Smooth muscle cell (in vitro differentiated cells): ENCODE data around the gene CAPN15. TPM values are rescaled to one million over a fixed set of nuclear protein-coding genes. Genes with fewer than 3 reads are reported as not detected.

Experiments used
- DNase-seq: peaks from one replicate; lab custom pipeline; 2025; ENCODE audit not compliant: unreplicated experiment; lab: John Stamatoyannopoulos, UW
- H2AFZ ChIP-seq: fragments of 200-600 bp; sonication (generic); 2 replicates; pipeline ENCODE4 v1.6.0; 2016; ENCODE audit warnings: antibody characterized with exemption, low read depth, mild to moderate bottlenecking
- H3F3A ChIP-seq: fragments of 200-600 bp; sonication (generic); 2 replicates; pipeline ENCODE4 v1.6.0; 2017; ENCODE audit warnings: antibody characterized with exemption, low read depth
- H3K27ac ChIP-seq: fragments of 200-600 bp; sonication (generic); 2 replicates; pipeline ENCODE4 v1.5.1; 2016; ENCODE audit warnings: low read depth, mild to moderate bottlenecking
- H3K27me3 ChIP-seq: fragments of 200-600 bp; sonication (generic); 2 replicates; pipeline ENCODE4 v1.6.1; 2016; ENCODE audit warnings: low read depth, mild to moderate bottlenecking
- H3K36me3 ChIP-seq: fragments of 200-600 bp; sonication (generic); 2 replicates; pipeline ENCODE4 v1.5.1; 2016; ENCODE audit warnings: low read depth
- H3K4me1 ChIP-seq: fragments of 200-600 bp; sonication (generic); 2 replicates; pipeline ENCODE4 v1.5.1; 2016; ENCODE audit warnings: low read depth
- H3K4me2 ChIP-seq: fragments of 200-600 bp; sonication (generic); 2 replicates; pipeline ENCODE4 v1.6.0; 2016; ENCODE audit warnings: mild to moderate bottlenecking
- H3K4me3 ChIP-seq: fragments of 200-600 bp; sonication (generic); 2 replicates; pipeline ENCODE4 v1.5.1; 2016; ENCODE audit warnings: mild to moderate bottlenecking
- H3K79me2 ChIP-seq: fragments of 200-600 bp; sonication (generic); 2 replicates; pipeline ENCODE4 v1.6.0; 2016; ENCODE audit warnings: low read depth, mild to moderate bottlenecking
- H3K9ac ChIP-seq: fragments of 200-600 bp; sonication (generic); 2 replicates; pipeline ENCODE4 v1.6.0; 2016; ENCODE audit warnings: low read depth
- H3K9me3 ChIP-seq: fragments of 200-600 bp; sonication (generic); replicated peaks from 2 replicates; pipeline ENCODE4 v1.5.1; 2016; ENCODE audit warnings: low read depth
- H4K20me1 ChIP-seq: fragments of 200-600 bp; sonication (generic); 2 replicates; pipeline ENCODE4 v1.6.0; 2016; ENCODE audit warnings: low read depth
- CTCF ChIP-seq: fragments of 200-600 bp; sonication (generic); IDR thresholded peaks from 2 replicates; pipeline ENCODE4 v1.5.1; 2017; ENCODE audit warnings: borderline replicate concordance, mild to moderate bottlenecking, antibody characterized with exemption; ENCODE audit not compliant: insufficient read depth, poor library complexity, severe bottlenecking
- WGBS: methylation state at CpG from one replicate; pipeline ENCODE4 v1.1.7; 2016; ENCODE audit warnings: low lambda C conversion rate; 5-methylcytosine and 5-hydroxymethylcytosine counted together
- polyA plus RNA-seq: library from polyadenylated mRNA; unstranded; fragments of >200 nt; fragmentation: Nextera tagmentation; extraction: Ambion mirVana; gene quantifications from 2 replicates; pipeline ENCODE4 v1.2.1, GENCODE V29; 2016
- total RNA-seq: library from RNA; depleted of rRNA; stranded (reverse); fragments of >200 nt; gene quantifications from 2 replicates; pipeline ENCODE4 v1.2.3, GENCODE V29; 2014

The CAPN15 gene
- total and polyA plus RNA-seq, 2 experiments from 2014 or later, result 14.7 to 18.7 TPM

- Histone ChIP-seq H3K27me3 (no peaks in the 10 kb centered on the region), H3K79me2 (no peaks in the 10 kb centered on the region), H3K4me3 (no peak overlapping the region), H3K4me2 (no peak overlapping the region), H4K20me1 (no peaks in the 10 kb centered on the region), H3F3A (no peaks in the 10 kb centered on the region), H3K27ac (no peak overlapping the region), H3K9me3 (no peaks in the 10 kb centered on the region), H2AFZ (no peak overlapping the region), H3K36me3 (no peaks in the 10 kb centered on the region), H3K4me1 (peaks cover 3% of the 10 kb centered on the region), H3K9ac (no peak overlapping the region)
- no peak for DNase-seq
- 95% methylated on average over 20 of the region's 21 CpGs for WGBS
- no peak for TF ChIP-seq CTCF
Measured at GRCh38 chr16:582614-583331, 55.3 kb downstream of the CAPN15 start.

DNA sequence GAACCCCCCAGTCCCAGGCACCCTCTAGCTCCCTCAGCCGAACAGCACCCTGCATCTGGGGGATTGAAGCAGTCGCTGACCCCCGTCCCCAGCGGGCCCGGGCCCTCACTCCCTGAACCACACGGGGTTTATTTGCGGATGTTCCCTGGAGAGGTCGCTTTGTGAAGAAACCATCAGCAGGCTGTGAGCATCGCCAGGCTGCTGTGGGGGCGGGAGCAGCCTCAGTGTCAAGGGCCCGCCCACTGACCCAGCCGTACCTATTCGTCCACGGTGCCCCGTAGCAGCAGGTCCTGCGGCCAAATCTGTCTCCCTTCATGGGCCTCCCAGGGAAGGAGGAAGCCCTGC, 55.9 kb downstream of the CAPN15 start:
- 60% methylated on average over 16 of the region's 16 CpGs for WGBS

GRCh38 chr16:583815-584591, 56.5 kb downstream of the CAPN15 start:
- WGBS, result 68% methylated on average over 21 of the region's 38 CpGs
- no peak for DNase-seq
- TF ChIP-seq CTCF, result no peak
- no peak overlapping the region for H3K27ac ChIP-seq
- no peak overlapping the region for H3K4me2 ChIP-seq
- H3K36me3 ChIP-seq, result no peaks in the 10 kb centered on the region
- H3K9ac ChIP-seq, result no peak overlapping the region
- H3K27me3 ChIP-seq, result no peaks in the 10 kb centered on the region
- no peaks in the 10 kb centered on the region for H3K9me3 ChIP-seq
- no peak overlapping the region for H3K4me3 ChIP-seq
- H2AFZ ChIP-seq, result no peak overlapping the region
- H4K20me1 ChIP-seq, result no peaks in the 10 kb centered on the region
- H3F3A ChIP-seq, result no peaks in the 10 kb centered on the region
- H3K4me1 ChIP-seq, result peaks cover 3% of the 10 kb centered on the region
- no peaks in the 10 kb centered on the region for H3K79me2 ChIP-seq

More for the DNA sequence above, 55.9 kb downstream of the CAPN15 start:
- H4K20me1 ChIP-seq, result no peaks in the 10 kb centered on the region
- H3K79me2 ChIP-seq, result no peaks in the 10 kb centered on the region
- peaks cover 3% of the 10 kb centered on the region for H3K4me1 ChIP-seq
- H3K4me3 ChIP-seq, result no peak overlapping the region
- no peak for TF ChIP-seq CTCF
- DNase-seq, result no peak
- no peak overlapping the region for H3K9ac ChIP-seq
- H3F3A ChIP-seq, result no peaks in the 10 kb centered on the region
- H3K36me3 ChIP-seq, result no peaks in the 10 kb centered on the region
- no peak overlapping the region for H3K27ac ChIP-seq
- no peak overlapping the region for H3K4me2 ChIP-seq
- H2AFZ ChIP-seq, result no peak overlapping the region
- no peaks in the 10 kb centered on the region for H3K27me3 ChIP-seq
- H3K9me3 ChIP-seq, result no peaks in the 10 kb centered on the region
